HG03103 (cell line): ENCODE results near the gene CACNA1F.
"Not testable (repeated sequence)": the region's sequence is repeated elsewhere in the genome, so short reads cannot be mapped to it uniquely, and the experiment has no call there.

ENCODE experiments used
- ATAC-seq: cut with Tn5 transposase; IDR thresholded peaks from one replicate; pipeline ENCODE4 v1.9.1; 2021; ENCODE audit warnings: low read depth; ENCODE audit not compliant: unreplicated experiment

CACNA1F gene

DNA sequence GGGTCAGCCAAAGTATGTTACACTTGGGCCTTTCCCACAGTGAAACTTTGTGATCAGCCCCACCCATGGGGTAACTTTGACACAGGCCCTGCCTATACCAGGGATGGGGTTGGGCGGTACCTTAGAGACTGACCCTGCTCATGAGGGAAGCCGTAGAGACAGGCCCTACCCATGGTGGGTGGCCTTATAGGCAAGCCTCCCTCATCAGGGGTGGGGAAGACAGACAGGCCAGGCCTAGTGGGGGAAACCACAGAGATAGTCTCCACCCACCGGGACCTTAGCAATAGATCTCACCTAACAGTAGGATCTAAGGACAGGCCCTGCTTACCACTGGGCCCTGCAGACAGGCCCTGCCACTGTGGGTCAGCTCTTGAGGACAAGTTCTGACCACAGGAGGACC, 54.6 kb downstream of the CACNA1F start:
- ATAC-seq: no peak

DNA sequence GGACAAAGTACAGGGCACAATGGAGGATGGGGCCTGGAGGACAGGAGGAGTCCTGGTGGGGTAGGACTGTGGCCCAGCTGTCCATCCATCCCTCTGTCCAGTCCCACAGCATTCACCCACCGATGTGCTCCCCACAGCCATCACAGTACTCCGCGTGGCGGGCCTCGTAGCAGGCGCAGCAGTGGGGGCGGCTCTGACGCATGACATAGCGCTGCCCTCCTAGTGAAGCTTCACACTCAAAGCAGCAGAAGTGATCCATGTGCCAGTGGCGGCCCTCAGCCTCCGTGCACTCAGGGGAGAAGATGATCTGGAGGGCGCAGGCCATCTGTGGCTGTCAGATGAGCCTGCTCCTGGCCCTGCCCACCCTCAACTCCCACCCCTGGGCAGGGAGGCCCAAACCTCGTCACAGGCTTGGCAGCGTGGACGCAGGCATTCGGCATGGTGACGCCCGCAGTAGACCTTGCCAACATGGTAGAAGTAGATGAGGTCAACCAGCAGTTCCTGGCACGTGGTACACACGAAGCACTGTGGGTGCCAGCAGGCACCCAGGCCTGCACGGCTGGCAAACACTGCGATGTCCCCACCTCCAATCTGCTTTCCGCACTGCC, 55.2 kb downstream of the CACNA1F start:
- ATAC-seq: no peak

DNA sequence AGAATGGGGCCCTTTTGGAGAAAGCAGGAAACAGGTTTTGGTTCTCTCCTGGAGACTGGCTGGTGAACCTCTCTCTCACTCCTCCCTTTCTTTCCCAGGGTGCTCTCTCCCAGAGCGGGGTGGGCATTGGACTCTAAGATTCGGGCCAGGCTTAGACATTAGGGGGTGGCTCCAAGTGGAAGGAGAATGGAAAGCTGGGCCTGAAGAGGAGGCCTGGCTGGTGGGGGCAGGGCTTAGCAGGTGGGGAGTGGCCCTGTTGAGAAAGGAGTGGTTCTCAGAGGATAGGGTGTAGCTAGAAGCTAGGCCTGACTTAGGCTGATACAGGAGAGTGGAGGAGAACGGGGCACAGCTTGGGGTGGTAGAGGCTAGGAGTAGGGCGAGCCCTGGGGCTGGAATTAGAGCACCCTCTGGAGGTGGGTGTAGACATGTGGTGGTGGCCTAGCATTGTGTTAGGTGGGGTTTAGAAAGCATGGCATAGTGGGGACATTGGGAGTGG, 55.8 kb downstream of the CACNA1F start:
- ATAC-seq: no peak

DNA sequence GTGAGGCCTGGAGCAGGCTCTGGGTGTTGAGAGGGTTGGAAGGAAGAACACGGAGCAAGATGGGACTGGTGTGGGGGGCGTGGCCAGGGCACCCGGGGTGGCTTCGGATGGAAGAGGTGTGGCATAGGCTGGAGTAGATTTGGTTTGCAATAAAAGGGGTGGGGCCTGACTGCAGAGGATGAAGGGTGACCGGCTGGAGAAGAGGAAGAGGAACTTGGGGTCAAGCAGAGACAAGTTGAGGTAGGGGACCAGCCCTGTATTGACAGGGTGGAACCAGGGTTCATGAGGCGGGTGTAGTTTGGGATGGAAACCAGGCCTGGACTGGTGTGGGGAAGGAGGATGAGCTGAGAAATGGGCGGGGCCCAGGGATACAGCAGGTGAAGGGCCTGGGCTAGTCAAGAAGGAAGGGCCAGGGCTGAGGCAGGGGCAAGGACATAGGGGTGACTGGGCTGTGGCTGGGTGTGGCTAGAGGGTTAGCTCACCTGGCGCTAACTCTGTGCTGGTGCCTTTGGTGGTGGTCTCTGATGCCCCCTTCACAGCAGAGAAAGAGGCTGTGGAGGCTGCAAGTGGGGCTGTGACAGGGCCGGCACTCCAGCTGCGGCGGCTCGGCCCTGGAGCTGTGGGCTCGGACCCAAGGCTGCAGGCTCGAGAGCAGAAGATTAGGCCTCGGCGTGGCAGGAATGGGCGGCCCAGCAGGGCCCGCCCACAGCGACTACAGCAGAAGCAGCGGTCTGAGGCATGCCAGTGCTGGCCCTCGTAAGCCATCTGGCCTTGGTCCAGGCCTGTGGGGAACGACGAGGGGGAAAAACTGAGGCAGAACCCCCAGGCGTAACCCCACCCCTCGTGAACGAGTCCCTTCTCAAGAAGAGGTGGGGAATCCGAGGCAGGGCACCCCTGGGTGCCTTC, 56.5 kb downstream of the CACNA1F start:
- ATAC-seq: no peak

DNA sequence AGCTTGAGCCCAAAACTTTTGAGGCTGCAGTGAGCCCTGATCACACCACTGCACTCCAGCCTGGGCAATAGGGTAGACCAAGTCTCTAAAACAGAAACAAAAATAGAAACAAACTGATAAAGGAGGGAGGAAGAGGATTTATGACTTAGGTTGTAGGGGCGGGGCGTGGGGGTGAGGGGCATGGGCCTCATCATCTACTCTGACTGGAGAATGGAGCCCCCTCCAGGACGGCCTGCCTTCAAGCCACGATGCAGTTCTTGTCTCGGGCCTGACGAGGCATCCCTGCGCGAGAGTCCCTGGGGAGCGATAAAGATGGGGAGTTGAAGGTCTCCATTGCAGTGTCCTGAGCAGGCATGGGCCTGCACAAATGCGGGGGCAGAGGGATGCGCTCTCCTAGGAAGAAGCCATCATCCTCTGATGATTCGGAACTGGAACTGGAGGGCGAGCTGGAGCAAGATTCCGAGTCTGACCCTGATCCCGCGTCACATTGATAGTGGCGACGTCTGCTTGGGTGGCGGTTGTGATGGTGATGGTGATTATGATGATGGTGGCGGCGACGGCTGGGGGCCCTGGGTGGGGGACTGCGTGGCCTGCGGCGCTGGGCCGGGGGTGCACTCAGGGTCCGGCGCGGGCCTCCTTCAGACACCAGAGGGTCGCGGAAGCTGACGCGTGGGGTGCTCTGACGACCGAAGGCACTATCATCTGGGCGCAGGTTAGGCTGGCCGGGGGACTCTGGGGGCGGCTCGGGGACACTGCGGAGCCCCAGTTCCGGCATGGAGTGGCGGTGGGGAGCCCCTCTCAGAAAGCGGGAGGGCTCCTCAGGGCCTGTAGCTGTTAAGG, 57.5 kb downstream of the CACNA1F start:
- no peak for ATAC-seq

DNA sequence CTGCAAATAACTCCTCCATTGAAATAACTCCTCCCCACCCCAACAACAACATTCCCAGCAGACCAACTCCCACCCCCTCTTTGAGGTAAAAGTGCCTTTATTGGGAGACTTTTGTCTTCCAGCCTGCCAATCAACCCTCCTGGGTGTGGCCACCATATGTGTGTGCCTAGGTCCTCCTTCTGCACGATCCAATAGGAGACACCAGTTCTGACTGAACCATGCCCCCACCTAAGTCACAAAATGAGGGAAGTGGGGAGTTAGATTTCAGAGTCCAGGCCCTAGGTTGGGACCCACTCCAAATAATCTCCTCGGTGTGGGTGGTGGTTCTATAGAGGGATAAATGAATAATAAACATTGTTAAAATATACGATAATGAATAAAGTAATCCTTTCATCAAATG, 58.4 kb downstream of the CACNA1F start:
- no peak for ATAC-seq

DNA sequence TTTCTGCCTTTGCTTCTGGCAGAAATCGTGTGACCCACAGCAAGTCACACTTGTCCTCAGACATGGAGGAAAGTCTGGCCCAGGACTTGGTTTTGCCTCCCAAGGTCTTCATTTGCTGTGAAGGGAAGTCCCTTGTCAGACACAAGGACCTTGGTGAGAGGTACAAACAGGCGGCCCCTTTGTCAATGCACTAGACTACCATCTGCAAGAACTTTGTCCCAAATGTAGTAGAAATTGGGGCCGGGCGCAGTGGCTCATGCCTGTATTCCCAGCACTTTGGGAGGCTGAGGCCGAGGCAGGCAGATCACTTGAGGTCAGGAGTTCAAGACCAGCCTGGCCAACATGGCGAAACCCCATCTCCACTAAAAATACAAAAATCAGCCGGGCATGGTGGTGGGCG, 59.6 kb downstream of the CACNA1F start:
- not testable (repeated sequence) for ATAC-seq

DNA sequence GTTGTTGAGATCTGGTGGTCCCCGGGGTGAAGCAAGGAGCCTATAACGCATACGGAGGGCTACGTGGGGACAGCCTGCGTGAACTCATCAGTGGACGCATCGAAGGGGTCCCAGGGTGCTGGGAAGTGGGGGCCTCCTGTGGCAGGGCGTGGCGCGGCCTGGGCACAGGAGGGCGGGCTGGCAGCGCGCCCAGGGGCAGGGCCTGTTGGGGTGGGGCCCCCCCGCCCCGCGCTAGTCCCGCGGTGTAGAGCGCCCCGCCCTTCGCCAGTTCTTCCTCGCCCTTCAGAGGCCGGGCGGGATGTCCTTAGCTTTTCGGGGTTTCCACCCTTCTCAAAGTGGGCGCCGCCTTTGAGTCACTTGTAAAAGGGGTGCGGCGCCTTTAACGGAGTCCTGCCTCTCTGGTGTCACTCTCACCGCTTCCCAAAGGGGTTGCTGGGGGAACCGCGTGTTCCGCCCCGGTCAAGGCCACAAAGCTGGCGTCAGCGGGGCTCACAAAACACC, 60.8 kb downstream of the CACNA1F start:
- peak; percentile 50 for ATAC-seq

DNA sequence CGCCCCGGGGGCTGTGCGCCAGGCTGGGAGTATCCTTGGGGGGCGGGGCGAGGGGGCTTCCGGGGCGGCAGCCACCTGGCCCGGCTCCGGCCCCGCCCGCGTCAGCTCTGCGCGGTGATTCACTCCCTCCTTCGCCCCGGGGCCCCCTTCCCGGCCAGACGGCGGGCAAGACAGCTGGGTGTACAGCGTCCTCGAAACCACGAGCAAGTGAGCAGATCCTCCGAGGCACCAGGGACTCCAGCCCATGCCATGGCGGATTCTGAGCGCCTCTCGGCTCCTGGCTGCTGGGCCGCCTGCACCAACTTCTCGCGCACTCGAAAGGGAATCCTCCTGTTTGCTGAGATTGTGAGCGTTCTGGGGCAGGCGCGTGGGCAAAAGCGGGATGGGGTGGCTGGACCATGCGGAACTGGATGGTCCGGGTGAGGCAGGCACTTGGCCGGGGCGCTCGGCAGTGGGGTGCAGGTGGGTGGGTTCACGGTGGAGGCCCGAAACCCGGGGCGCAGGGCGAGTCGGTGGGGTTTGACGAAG, 61.3 kb downstream of the CACNA1F start, which contains the start of gene PLP2:
Gene PLP2 (plus strand): TSS at position 147 of the 528 bp plus-strand sequence. CDS start 103 bp downstream, at position 250.
- no peak for ATAC-seq

DNA sequence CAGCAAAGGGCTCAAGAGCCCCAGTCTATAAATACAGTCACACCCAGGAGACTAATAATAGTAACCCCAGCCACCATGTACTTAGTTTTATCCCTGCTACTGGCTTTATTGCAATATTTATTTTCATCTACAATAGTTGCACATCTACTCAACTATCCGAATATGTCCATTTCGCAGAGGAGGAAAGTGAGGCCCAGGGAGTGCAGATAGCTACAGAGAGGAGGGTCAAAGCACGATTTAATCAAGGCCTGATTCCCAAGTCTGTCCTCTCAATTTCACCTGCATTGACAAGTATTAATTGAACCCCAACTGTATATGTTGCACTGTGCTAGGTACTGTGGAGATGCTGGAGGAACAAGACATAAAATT, 65.4 kb downstream of the CACNA1F start:
- ATAC-seq: no peak

DNA sequence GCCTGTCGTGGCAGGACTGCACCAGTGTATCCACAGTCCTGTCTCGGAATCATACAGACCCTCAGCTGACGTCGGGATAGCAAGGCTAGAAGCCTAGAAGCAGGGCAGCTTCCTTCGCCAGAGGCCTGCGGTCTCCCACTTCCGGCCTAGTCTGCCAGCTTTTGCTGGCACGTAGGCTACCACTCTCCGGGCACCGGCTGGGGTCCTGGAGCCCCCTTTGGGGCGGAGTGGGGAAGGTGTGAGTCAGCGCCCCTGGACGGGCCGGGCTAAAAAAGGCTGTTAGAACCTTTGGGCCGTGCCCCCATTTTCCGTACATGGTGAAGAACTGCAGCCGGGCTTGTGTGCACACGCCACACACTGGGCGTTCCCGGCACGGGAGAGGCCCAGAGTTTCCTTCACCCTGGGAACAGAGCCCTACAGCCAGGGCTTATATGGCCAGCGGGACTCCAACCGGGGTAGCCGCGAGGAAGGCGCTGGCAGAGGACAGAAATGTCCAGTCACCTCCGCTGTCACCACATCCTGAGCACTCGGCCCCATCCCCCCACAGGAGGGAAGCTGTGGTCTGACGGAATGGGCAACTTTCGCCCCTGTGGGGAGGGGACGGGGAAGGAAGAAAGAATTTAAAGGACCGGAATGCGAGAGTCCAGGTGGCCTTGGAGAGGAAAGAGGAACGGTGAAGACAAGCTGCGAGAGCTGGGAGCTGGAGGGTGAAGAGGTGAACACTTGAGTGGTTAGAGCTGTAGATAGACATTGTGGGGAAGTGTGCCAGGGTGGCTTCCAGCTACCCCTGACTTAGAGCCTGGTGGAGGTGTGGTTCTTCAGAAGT, 66.0 kb downstream of the CACNA1F start:
- no peak for ATAC-seq

DNA sequence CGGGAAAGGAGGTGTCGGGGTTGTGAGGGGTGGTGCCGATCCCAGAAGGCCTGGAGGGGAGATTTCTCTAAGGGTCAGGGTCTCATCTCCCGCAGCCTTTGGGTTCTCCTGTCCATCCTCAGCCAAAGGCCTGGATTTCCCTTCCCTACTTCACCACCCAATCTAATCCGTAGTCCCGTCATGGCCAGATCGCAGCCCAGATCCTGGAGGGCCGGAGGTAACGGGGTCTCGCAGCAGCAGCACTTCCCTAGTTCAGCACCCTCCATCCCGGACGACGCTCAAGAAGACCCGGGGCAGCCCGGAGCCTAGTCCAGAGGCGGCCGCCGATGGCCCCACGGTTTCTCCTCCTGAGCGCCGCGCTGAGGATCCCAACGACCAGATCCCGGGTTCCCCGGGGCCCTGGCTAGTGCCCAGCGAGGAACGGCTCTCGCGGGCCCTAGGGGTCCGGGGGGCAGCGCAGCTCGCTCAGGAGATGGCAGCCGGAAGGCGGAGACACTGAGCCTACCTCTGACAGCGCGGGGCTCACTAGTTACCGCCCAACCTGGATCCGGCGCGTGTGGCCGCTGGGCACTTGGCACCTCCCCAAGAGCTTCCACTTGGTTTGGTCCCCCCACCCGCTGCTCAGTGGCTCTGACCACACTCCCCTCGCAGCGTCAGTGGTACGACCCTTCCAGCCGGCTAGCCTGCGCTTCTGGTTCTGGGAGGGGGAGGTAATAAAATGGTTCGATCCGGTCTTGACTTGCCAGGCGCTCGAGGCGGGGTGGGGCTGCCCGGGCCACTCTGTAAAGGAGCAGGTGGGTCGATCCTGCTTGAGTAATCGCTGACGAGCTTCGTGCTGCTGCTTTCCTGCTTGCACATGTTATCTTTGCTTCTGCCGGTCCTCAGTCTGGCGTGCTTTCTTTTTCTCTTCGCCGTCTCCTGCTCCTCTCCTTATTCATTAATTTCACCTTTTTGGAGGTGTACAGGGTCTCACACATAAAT, 66.9 kb downstream of the CACNA1F start:
- ATAC-seq: no peak

DNA sequence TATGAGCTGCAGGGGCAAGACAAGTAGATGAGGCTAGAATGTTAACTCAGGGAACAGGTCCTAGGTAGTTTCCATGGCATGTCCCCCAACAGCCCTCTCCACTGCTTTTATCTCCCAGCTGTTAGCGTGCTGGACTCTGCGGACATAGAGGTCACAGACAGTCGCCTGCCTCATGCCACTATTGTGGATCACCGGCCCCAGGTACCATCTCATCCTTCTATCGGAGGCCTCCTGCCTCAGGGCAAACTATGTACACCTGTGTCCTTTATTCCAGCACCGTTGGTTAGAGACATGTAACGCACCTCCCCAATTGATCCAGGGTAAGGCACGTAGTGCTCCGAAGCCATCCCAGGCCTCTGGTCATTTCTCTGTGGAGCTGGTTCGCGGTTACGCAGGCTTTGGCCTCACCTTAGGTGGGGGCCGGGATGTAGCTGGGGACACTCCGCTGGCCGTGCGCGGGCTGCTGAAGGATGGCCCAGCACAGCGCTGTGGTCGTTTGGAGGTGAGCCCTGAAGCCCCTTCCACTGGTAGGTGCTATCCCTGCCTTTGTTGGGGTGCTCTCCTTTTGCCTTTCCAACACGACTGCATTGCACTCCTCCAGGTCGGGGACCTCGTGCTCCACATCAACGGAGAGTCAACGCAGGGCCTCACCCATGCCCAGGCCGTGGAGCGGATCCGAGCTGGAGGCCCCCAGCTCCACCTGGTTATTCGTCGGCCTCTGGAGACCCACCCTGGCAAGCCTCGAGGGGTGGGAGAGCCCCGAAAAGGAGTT, 68.4 kb downstream of the CACNA1F start:
- no peak for ATAC-seq

DNA sequence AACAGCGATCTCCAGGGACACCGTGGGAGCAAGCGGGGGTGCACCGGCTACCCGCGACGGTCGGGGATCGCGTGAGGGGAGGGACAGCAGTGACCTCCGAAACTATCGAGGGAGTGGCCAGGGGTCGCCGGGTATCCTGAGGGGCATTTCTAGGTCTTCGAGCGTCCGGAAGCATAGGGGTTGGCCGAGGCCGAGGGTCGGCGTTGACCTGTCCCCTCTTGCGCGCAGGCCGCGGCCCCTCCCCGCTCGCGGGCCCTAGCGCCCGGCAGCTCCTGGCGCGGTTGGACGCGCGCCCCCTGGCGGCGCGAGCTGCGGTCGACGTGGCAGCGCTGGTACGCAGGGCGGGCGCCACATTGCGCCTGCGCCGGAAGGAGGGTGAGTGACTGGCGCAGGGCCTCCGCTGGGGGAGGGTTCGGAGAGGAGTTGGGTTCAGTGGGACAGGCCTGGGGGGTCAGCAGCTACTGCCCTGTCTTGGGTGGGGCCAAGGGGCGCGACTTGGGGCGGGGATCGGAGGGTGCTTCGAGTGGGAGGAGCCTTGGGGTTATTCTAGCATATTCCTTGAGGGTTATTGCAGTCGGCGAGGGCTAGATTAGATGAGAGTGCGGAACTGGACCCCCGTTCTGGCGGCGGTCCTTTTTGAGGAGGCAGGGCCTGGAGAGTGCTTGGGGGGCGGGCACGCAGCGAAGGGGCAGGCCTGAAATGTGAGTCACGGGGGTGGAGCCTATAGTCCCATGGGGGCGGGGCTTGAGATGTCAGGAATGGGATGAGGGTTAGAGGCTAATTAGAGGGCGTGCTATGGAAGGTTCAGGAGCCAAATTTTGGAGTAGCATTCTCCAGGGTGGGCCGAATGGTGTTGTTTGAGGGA, 69.4 kb downstream of the CACNA1F start:
- ATAC-seq: peak; percentile 55

DNA sequence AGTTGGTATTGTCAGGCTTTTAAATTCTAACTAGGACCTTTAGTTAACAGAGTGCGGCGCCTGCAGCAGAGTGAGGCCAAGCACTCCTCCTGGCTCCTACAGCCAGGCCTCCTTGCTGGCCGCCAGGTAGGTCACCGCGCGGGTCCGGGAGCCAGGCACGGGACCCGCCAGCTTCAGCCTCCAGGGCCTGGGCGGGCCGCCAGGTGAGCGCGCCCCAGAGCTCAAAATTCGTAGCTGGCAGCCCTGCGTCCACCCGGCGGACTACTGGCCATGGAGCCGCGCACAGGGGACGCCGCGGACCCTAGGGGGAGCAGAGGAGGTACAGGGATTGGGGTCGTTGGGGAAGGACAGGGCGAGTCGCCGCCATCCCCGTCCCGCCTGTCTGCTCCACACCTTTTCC, 70.5 kb downstream of the CACNA1F start, which contains the start of gene MAGIX:
Gene MAGIX (plus strand): TSS at position 139 of the 400 bp plus-strand sequence. CDS start 132 bp downstream, at position 271.
- no peak for ATAC-seq

DNA sequence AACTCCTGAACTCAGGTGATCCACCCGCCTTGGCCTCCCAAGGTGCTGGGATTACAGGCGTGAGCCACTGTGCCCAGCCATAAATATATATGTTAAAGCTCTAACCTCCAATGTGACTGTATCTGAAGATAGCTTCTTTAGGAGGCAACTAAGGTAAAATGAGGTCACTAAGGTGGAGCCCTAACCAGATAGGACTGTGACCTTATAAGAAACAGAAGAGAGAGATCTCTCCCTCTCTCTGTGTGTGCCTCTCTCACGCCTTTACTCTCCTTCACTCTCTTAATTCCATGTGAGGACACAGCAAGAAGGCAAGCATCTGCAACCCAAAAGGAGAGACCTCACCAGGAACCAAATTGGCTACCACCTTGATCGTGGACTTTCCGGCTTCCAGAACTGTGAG, 71.5 kb downstream of the CACNA1F start:
- ATAC-seq: no peak

DNA sequence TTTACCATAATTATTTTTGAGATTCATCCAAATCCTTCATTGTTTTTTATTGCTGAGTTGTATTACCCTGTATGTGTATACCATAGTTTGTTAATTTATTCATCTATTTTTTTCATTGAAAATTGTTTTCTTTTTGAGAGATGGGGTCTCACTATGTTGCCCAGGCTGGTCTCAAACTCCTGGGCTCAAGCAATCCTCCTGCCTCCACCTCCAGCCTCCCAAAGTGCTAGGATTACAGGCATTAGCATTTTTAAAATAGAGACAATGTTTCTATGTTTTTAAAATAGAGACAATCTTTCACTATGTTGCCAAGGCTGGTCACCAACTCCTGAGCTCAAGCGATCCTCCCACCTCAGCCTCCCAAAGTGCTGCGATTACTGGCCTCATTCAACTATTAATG, 72.2 kb downstream of the CACNA1F start:
- ATAC-seq: no peak
